GM12875 (cell line): Measurements from ENCODE around the gene SHROOM2.

Experiments
- H3K4me3 ChIP-seq: one replicate; pipeline ENCODE4 v1.5.1; 2011; ENCODE audit warnings: low read depth, low read length, control low read depth
- TF ChIP-seq, protein P1 (sequence below): IDR thresholded peaks from 2 replicates; pipeline ENCODE4 v1.5.1; 2011; ENCODE audit warnings: low read depth, mild to moderate bottlenecking, control low read depth, inconsistent platforms, low read length, moderate library complexity, borderline replicate concordance; ENCODE audit not compliant: insufficient read depth

The SHROOM2 gene

DNA sequence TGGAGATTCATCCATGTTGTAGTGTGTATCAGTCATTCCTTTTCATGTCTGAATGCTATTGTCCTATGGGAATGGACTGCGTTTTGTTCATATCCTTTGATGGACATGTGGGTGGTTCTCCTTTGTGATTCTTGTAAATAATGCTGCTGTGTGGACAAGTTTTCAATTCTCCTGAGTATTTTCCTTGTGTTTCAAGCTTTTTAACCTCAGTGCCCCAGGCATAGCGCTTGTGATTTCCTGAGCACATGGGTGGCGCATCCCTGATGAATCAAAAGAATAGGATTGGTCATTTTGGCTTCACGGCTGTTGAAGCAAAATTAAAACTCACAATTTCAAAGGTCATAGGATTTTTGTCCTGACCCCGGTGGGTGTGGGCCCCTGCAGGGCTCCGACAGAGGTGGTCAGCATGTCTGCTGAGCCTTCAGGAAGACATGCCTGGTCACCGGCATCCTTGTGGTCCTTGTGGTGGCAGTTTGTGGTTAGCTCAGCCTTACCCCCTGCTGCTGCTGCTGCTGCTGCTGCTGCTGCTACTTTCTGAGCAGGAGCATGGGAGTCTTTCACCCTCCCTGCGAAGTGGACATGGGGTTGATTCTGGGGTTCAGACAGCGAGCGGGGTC, 30.0 kb downstream of the SHROOM2 start:
- no peak overlapping the region for H3K4me3 ChIP-seq
- TF ChIP-seq, protein P1, sequence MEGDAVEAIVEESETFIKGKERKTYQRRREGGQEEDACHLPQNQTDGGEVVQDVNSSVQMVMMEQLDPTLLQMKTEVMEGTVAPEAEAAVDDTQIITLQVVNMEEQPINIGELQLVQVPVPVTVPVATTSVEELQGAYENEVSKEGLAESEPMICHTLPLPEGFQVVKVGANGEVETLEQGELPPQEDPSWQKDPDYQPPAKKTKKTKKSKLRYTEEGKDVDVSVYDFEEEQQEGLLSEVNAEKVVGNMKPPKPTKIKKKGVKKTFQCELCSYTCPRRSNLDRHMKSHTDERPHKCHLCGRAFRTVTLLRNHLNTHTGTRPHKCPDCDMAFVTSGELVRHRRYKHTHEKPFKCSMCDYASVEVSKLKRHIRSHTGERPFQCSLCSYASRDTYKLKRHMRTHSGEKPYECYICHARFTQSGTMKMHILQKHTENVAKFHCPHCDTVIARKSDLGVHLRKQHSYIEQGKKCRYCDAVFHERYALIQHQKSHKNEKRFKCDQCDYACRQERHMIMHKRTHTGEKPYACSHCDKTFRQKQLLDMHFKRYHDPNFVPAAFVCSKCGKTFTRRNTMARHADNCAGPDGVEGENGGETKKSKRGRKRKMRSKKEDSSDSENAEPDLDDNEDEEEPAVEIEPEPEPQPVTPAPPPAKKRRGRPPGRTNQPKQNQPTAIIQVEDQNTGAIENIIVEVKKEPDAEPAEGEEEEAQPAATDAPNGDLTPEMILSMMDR: no peak

DNA sequence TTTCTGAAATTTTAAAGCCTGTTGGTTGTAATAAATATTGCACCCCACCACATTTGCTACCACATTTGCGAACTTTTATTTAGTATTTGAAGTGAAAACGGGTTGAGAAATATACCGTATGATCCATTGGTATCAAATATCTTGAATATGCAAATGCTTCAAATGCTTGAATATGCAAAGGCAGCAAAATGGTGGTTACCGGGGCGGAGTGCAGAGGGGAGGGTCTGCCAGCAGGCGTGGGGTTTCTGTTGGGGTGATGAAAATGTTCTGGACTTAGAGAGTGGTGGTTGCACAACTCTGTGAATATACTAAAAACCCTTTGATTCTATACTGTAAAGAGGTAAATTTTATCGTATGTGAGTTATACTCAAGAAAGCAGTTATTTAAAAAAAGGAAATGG, 35.3 kb downstream of the SHROOM2 start:
- TF ChIP-seq, protein P1: no peak
- no peak overlapping the region for H3K4me3 ChIP-seq

DNA sequence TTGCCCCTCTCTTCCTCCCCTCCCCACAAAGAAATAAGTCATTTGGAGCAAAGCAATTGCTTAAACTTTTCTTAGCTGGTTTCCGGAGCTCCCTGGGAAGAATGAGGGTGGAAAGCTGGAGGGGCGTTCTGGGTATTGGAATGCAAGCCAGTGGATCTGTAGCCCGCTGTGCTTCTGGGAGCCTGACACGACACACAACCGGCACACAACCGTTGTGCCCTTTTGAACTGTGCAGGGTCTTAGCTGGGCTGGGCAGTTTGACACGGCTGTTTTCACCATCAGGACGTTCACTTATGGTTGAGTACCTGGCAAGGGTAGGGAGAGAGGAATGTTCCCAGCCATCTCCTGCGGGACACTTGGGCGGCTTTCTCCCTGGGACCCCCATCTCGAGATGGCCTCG, 38.3 kb downstream of the SHROOM2 start:
- TF ChIP-seq, protein P1: no peak
- no peak overlapping the region for H3K4me3 ChIP-seq

DNA sequence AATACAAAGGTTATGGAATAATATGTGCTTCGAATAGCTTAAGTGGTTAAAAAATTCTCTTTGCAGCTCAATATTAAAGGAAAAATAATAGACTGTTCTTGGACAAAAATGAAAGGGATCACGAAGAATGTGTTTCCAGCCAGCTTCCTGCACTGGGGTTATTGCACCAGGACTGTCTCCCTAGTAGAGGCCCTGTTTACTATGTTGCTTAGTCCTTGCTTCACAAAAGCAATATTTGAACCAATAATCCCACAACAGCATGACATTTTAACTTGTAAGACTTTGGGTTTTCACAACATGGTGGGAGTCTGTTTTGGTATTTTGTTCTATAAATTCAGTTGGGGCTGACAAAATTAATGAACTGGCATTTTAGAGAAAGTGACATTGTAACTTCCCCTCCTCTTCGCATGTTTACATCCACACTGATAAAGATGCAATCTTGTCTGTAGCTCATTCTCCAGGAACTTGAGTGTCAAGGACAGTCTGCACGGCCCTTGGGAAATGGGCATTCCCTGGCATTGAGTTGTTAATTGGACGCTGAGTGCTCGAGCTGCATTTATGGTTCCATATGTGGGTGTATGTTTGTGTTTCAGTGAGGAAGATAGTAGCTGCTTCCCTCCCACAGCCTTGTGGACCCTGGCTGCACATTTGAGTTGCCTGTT, 39.0 kb downstream of the SHROOM2 start:
- TF ChIP-seq, protein P1: no peak
- no peak overlapping the region for H3K4me3 ChIP-seq

DNA sequence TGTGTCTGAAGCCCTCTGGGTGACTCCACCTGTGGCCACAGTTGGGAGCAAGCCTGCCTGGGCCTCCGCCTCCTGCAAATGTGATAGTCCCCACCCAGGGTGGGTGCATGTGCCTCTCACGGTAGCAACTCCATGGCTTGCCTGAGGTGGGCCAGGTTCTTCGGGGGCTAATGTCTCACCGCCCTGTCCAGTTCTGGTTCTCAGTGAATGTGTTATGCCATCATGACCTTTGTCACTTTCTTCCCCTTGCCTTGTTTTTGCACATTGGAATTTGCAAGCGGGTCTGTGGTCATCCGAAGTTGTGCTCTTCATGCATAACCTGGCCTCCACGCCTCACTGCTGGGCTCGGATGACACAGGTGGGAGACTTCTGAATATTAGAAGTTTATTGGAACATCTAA, 39.7 kb downstream of the SHROOM2 start:
- no peak overlapping the region for H3K4me3 ChIP-seq
- TF ChIP-seq, protein P1: no peak

DNA sequence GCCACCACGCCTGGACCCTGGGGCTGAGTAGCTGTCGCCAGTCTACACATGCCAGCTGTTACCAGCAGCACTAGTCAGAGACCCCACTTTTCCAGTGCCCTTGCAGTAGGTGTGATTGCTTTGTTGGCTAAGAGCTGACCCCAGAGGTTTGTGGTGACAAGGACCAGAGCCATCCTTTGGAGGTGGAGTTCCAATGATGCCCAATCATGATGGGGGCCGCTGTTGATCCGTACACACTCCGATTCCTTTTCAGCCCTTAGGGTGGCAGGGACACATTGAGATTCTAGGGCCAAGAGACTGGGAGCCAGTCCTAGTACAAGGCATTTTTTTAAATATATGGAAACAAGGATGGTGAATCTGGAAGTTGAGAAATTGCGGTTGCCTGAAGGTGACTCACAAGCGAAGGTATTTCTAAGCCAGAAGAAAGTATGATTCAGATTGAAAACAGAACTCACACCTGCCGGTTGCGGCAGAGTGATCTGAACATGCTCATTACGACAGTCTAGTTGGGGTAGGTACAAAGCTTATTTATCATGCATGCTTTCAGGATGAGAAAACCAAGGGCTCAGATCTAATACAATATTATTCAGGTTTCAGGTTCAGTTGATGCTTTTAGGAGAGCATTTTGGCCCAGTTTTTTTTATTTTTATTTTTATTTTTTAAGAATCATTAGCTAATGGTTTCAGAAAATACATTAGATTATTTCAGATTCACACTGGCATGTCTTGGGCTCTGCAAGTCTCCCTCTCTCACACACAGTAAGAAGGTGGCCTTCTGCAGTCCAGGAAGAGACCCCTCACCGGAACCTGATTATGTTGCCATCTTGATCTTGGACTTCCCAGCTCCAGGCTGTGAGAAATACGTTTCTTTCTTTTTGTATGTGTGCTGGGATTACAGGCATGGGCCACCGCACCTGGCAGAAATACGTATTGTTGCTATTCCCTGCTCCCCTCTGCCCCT, 43.4 kb downstream of the SHROOM2 start:
- TF ChIP-seq, protein P1: no peak
- H3K4me3 ChIP-seq: no peak overlapping the region
